ENCODE results near the gene ADAM12.

DNA sequence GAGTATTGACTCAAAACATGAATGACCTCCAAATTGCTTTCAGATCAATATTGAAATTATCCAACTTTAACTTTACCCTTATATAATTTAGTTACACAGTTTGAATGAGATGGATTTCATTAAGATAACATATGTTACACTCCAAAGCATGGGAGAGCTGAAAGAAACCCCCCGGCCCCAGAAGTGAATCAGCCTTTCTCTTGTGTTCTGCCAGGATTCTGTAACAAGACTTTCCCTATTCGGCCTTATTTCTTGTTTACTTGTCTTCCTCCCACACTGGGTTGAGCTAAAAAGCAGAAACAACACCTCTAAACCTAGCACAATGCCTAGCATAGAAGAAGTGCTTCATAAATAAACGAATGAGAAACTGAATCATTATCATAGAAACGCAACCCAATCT, 224.8 kb downstream of the ADAM12 start:
- TF ChIP-seq, protein P1, sequence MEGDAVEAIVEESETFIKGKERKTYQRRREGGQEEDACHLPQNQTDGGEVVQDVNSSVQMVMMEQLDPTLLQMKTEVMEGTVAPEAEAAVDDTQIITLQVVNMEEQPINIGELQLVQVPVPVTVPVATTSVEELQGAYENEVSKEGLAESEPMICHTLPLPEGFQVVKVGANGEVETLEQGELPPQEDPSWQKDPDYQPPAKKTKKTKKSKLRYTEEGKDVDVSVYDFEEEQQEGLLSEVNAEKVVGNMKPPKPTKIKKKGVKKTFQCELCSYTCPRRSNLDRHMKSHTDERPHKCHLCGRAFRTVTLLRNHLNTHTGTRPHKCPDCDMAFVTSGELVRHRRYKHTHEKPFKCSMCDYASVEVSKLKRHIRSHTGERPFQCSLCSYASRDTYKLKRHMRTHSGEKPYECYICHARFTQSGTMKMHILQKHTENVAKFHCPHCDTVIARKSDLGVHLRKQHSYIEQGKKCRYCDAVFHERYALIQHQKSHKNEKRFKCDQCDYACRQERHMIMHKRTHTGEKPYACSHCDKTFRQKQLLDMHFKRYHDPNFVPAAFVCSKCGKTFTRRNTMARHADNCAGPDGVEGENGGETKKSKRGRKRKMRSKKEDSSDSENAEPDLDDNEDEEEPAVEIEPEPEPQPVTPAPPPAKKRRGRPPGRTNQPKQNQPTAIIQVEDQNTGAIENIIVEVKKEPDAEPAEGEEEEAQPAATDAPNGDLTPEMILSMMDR (IDR thresholded peaks at IDR 0.05; ENCODE audit: poor library complexity, severe bottlenecking), result no peak
- no peak for TF ChIP-seq EZH2 (IDR thresholded peaks at IDR 0.05; ENCODE audit: borderline replicate concordance, insufficient read depth, low read length, poor library complexity, severe bottlenecking)
- TF ChIP-seq EP300 (conservative IDR thresholded peaks at IDR 0.05; ENCODE audit: poor library complexity, severe bottlenecking), result no peak
- TF ChIP-seq RAD21 (conservative IDR thresholded peaks at IDR 0.05), result no peak
- no peak for TF ChIP-seq TAF1 (IDR thresholded peaks at IDR 0.05; ENCODE audit: low read depth)
